ENCODE results near the gene DSPP.

The DSPP gene

GRCh38 chr4:87575983-87576382, 32.3 kb upstream of the DSPP start (continued):
- TF ChIP-seq ZC3H10 (CRISPR knock-in tag; IDR thresholded peaks at IDR 0.05) (no peak), SNAI2 (CRISPR knock-in tag; IDR thresholded peaks at IDR 0.05) (no peak)

DNA sequence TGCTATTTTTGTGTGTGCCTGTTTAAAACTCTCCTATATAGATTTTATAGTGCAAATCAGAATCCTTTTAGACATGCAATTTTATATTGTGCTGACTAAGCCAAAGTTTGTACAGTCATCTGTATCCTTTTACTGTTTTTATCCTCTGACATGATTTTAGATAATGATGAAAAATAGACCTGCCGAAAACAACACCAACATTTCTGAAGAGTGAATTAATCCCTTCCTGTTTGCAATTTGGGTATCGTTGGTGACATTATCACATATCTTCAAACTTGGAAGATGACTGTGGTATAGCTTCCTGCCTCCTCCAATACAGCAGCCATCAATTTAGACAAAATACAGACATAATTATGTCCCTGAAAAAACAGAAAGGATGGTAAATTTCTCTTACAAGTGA, 28.9 kb upstream of the DSPP start:
- ATAC-seq: peak; percentile 75
- TF ChIP-seq ISL1 (CRISPR knock-in tag; IDR thresholded peaks at IDR 0.05) (peak; percentile 77), TCF4 (CRISPR knock-in tag; IDR thresholded peaks at IDR 0.05; ENCODE audit: borderline replicate concordance) (0 out of 2 replicates have a peak, but pooled peaks have one; percentile 17), ZNF565 (CRISPR knock-in tag; conservative IDR thresholded peaks at IDR 0.05; ENCODE audit: low read depth) (no peak), CSDC2 (CRISPR knock-in tag; IDR thresholded peaks at IDR 0.05) (no peak)

DNA sequence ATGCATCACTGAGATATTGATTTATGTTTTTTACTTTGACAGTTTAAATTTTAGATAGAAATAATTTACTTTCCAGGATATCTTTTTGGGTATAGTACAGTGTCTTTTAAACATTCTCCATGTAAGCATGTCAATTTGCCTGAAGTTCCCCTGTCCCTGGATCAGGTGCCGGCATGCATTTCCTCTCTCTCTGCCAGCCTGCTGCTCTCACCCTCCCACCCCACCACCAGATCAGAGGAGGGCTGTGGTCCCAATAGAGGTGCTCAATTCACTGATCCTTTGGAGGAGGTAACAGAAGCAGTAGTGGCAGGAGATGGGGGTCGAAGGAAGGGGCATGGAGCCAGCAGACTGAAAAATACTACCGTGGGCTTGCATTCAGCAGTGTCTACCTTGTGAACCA, 28.3 kb upstream of the DSPP start:
- TF ChIP-seq ZC3H10 (CRISPR knock-in tag; IDR thresholded peaks at IDR 0.05) (no peak), BACH2 (CRISPR knock-in tag; IDR thresholded peaks at IDR 0.05; ENCODE audit: borderline replicate concordance) (no peak), ZNF70 (CRISPR knock-in tag; IDR thresholded peaks at IDR 0.05) (no peak), ESRRG (CRISPR knock-in tag; IDR thresholded peaks at IDR 0.05) (no peak), TCF4 (CRISPR knock-in tag; IDR thresholded peaks at IDR 0.05; ENCODE audit: borderline replicate concordance) (no peak), POU6F1 (CRISPR knock-in tag; IDR thresholded peaks at IDR 0.05; ENCODE audit: borderline replicate concordance, low read depth) (no peak), TOX (CRISPR knock-in tag; IDR thresholded peaks at IDR 0.05; ENCODE audit: borderline replicate concordance) (no peak), TSHZ2 (CRISPR knock-in tag; IDR thresholded peaks at IDR 0.05) (no peak), GLIS3 (CRISPR knock-in tag; IDR thresholded peaks at IDR 0.05) (no peak), ZNF8 (CRISPR knock-in tag; IDR thresholded peaks at IDR 0.05) (no peak), OSR1 (CRISPR knock-in tag; IDR thresholded peaks at IDR 0.05) (no peak), ZFP30 (CRISPR knock-in tag; IDR thresholded peaks at IDR 0.05) (no peak), ARNTL (CRISPR knock-in tag; IDR thresholded peaks at IDR 0.05; ENCODE audit: borderline replicate concordance, low read depth) (no peak), ZFP3 (CRISPR knock-in tag; IDR thresholded peaks at IDR 0.05) (no peak), RARB (CRISPR knock-in tag; IDR thresholded peaks at IDR 0.05) (no peak), ISL1 (CRISPR knock-in tag; IDR thresholded peaks at IDR 0.05) (no peak), SNAI2 (CRISPR knock-in tag; IDR thresholded peaks at IDR 0.05) (no peak)
- TF ChIP-seq, protein P1, sequence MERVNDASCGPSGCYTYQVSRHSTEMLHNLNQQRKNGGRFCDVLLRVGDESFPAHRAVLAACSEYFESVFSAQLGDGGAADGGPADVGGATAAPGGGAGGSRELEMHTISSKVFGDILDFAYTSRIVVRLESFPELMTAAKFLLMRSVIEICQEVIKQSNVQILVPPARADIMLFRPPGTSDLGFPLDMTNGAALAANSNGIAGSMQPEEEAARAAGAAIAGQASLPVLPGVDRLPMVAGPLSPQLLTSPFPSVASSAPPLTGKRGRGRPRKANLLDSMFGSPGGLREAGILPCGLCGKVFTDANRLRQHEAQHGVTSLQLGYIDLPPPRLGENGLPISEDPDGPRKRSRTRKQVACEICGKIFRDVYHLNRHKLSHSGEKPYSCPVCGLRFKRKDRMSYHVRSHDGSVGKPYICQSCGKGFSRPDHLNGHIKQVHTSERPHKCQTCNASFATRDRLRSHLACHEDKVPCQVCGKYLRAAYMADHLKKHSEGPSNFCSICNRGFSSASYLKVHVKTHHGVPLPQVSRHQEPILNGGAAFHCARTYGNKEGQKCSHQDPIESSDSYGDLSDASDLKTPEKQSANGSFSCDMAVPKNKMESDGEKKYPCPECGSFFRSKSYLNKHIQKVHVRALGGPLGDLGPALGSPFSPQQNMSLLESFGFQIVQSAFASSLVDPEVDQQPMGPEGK (CRISPR knock-in tag; IDR thresholded peaks at IDR 0.05; ENCODE audit: borderline replicate concordance): no peak
- TF ChIP-seq, protein P2, sequence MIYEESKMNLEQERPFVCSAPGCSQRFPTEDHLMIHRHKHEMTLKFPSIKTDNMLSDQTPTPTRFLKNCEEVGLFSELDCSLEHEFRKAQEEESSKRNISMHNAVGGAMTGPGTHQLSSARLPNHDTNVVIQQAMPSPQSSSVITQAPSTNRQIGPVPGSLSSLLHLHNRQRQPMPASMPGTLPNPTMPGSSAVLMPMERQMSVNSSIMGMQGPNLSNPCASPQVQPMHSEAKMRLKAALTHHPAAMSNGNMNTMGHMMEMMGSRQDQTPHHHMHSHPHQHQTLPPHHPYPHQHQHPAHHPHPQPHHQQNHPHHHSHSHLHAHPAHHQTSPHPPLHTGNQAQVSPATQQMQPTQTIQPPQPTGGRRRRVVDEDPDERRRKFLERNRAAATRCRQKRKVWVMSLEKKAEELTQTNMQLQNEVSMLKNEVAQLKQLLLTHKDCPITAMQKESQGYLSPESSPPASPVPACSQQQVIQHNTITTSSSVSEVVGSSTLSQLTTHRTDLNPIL (CRISPR knock-in tag; IDR thresholded peaks at IDR 0.05; ENCODE audit: low read depth): no peak
- peak; percentile 65 for ATAC-seq

GRCh38 chr4:87584222-87584908, 24.0 kb upstream of the DSPP start:
- no peak for TF ChIP-seq TCF4 (CRISPR knock-in tag; IDR thresholded peaks at IDR 0.05; ENCODE audit: borderline replicate concordance)
- no peak for ATAC-seq

Measured in SK-N-SH treated with all-trans-retinoic acid at 6 μM for 48 hours (cell line).